ENCODE results near the gene LRRFIP1.

DNA sequence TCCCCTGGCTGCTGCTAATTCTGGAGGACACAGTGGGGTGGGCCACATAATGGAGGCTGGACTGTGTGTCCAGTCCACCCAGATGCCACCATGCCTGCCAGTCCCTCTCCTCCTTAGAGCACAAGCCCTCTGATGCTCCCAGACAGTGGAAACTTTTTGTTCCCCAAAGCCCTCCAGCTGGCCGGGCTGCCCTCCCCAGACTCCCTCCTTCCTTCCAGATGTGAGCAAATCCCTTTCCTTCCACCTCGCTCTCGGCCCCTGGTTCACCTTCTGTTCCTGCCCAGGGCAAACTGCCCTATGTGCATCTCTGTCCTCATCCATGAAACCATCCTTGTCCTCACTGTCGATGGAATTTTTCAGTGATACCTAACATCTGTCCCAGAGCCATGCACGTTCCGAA, 33.9 kb downstream of the LRRFIP1 start:
- TF ChIP-seq, protein P1, sequence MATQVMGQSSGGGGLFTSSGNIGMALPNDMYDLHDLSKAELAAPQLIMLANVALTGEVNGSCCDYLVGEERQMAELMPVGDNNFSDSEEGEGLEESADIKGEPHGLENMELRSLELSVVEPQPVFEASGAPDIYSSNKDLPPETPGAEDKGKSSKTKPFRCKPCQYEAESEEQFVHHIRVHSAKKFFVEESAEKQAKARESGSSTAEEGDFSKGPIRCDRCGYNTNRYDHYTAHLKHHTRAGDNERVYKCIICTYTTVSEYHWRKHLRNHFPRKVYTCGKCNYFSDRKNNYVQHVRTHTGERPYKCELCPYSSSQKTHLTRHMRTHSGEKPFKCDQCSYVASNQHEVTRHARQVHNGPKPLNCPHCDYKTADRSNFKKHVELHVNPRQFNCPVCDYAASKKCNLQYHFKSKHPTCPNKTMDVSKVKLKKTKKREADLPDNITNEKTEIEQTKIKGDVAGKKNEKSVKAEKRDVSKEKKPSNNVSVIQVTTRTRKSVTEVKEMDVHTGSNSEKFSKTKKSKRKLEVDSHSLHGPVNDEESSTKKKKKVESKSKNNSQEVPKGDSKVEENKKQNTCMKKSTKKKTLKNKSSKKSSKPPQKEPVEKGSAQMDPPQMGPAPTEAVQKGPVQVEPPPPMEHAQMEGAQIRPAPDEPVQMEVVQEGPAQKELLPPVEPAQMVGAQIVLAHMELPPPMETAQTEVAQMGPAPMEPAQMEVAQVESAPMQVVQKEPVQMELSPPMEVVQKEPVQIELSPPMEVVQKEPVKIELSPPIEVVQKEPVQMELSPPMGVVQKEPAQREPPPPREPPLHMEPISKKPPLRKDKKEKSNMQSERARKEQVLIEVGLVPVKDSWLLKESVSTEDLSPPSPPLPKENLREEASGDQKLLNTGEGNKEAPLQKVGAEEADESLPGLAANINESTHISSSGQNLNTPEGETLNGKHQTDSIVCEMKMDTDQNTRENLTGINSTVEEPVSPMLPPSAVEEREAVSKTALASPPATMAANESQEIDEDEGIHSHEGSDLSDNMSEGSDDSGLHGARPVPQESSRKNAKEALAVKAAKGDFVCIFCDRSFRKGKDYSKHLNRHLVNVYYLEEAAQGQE (IDR thresholded peaks at IDR 0.05; ENCODE audit: insufficient read depth in 1 of 2, low read depth in 2 of 2, low read length in 2 of 2): no peak
- TF ChIP-seq FOXP2 (optimal IDR thresholded peaks at IDR 0.05; ENCODE audit: borderline replicate concordance, extremely low read depth, extremely low read length, insufficient read depth) (no peak), POLR2AphosphoS5 (IDR thresholded peaks at IDR 0.05; ENCODE audit: low read depth, low read length) (no peak), TAF1 (IDR thresholded peaks at IDR 0.05; ENCODE audit: borderline replicate concordance, insufficient read depth, low read length) (no peak)
